Tongue (tissue), 2 donors: ENCODE data around the gene MED27. TPM values are rescaled to one million over a fixed set of nuclear protein-coding genes. Genes with fewer than 3 reads are reported as not detected.
"Not testable (repeated sequence)": the region's sequence is repeated elsewhere in the genome, so short reads cannot be mapped to it uniquely, and the experiment has no call there.

Experiments used
- DNase-seq: peaks from one replicate; pipeline ENCODE4 v3.0.0-alpha.2; 2015
- total RNA-seq: library from RNA; depleted of rRNA; stranded (reverse); fragments of >200 nt; gene quantifications from one replicate; pipeline ENCODE4 v1.2.3, GENCODE V29; 2014

The MED27 gene
- total RNA-seq, 1 donor from 2014 or later, result 8.4 TPM

GRCh38 chr9:132015866-132016265, 63.8 kb downstream of the MED27 start:
- DNase-seq, result no peak

DNA sequence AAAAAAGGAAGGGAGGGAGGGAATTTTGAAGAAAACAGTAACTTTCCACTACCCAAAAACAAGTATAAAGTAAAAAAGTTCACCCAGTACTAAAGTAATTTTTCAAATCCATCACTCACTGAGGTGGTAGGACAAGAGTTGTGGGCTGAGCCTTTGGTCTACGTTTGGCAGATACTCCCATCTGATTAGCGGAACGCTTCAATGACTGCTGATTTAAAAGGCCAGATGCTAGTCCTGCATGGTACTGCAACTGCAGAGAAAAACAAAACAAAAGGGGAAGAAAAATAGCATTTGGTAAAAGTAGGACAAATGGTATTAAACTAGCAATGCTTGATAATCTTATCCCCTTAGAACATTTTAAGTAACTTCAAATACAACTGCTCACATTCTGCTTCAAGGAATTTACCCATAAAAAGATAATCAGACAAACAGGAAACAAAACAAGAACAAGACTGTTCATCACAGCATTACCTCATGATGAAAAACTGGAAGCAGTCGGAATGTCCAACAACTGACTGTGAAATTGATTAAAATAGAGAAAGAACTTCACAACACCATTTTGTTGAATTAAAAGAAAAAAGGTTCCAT, 65.4 kb downstream of the MED27 start:
- peak; percentile 66 for DNase-seq

- no peak for DNase-seq
These were observed 66.8 kb downstream of the MED27 start for GRCh38 chr9:132012704-132013357.

DNA sequence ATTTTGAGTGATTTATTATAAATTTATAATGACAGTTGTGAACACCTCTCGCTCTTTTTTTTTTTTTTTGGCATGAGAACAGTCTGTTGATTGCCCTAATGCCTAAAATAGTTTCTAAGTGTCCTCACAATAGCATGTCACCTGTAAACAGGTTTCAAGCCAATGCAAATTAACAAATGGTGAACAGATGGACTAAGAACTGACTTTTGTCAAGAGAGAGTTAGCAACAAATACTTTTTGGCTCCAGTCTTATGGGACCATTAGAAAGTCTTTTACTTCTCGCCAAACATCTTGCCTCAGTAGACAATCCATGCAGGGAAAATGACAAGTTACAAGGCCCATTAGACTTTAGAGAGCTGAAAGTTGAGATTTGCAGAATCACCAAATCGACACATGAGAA, 67.8 kb downstream of the MED27 start:
- DNase-seq, result peak; percentile 45

GRCh38 chr9:132011309-132011708, 68.4 kb downstream of the MED27 start:
- DNase-seq, result no peak

GRCh38 chr9:132010201-132010600, 69.5 kb downstream of the MED27 start:
- not testable (repeated sequence) for DNase-seq

DNA sequence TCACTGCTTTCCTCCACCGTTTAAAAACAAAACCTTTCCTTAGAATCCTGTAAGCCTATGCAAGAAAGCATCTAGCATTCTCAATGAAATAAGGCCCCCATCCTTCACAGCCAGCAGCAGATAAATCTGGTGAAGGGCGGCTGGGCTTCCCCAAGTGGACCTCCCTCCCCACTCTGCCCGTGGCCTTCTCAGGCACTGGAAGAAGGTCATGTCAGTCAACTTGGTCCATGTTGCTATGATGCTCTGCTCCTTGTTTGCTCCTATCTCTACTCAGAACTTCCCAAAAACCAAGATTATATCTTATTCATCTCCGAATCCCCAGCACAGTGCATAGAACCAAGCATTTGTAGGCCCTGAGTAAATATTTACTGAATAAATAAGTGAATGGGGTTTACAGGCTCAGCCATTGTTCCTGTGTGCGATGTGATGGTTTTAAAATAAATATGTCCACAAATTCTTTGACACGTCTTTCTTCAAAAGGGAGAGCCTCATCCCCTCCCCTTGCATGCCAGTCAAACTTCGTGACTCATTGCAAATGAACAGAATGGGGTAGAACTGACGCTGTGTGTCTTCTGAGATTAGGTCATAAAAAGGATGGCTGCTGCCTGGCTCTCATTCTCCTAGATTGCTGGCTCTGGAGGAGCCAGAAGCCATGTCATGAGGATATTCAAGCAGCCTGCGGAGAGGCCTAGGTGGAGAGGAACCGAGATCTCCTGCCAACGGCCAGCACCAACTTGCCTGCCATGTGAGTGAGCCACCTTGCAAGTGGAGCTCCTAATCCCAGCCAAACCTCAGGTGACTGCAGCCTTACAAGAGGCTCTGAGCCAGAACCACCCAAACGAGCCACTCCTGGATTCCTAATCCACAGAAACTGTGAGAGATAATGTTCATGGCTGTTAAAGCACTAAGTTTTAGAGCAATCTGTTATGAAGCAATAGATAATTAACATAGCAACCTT, 70.5 kb downstream of the MED27 start:
- no peak for DNase-seq

DNA sequence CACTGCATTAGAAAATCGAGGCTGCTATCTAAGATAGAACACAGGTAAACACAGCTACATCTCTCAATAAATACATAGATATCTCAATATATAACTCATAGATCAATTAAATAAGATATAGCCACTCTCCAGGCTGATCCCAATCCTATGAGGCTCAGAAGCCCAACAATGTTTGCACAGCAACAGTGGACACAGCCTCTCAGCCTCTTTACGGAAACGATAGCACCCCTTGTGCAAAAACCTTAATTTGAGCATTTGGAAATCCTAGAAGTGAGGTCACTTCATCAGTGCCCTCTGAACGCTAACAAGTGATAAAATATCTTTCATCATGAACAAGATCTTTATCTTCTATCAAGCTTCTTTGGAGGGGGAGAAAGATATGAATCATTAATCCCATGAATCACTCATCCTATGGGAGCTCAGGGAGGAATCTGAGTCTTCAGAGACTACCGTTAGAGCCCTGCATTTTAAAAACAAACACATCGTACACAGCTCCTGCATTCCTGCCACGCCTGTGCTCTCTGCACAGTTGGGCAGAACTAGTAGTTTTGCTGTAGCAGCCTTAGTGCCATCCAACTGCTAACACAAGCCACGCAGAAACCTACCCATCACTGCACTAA, 71.4 kb downstream of the MED27 start:
- no peak for DNase-seq

DNA sequence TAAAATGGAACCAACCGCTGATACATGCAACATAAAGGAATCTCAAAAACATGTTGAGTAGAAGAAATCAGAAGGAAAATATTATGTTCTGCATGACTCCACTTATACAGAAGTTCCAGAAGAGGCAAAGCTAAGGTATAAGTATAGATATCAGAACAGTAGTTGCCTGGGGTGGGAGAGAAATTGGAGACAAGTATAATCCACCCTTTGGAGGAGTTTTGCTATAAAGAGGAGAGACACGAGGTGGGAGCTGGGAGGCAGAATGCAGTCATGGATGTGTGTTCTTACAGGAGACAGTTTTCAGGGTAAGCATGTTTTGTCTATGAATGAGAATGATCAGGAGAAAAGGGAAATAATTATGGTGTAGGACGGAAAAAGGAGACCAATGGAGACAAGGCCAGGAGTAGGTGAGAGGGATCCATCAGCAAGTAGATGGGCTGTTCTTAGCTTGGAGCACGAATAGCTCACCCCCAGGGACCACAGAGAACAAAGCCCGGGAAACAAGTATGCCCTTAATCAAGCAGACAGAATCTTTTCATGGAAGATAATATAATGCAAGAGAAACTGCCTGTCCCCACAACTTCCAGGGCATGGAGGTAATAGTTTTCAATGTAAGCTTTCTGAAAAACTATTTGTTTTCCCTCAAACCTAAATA, 72.2 kb downstream of the MED27 start:
- no peak for DNase-seq

- peak; percentile 85 for DNase-seq
These were observed 72.8 kb downstream of the MED27 start for GRCh38 chr9:132006677-132007370.

- DNase-seq, result no peak
These were observed 73.8 kb downstream of the MED27 start for GRCh38 chr9:132005899-132006298.

GRCh38 chr9:132004323-132004722, 75.3 kb downstream of the MED27 start:
- DNase-seq, result no peak

DNA sequence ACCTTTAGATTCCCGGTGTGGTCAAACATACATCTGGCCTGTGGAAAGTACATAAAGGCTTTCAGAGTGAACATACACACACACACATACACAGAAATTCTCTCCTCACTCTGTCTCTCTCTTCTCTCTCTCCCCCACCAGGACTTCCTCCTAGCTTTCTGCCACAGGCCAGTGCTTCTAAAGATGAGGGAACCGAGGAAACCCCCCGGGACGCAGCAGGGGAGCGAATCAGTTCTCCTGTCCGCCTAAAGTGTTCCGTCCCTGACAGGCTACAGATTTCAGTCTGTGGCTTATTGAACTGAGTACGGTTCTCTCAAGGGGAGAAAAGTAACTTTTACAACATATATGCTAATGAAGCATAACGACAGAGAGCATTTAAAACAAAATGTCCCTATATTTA, 75.8 kb downstream of the MED27 start:
- no peak for DNase-seq

DNA sequence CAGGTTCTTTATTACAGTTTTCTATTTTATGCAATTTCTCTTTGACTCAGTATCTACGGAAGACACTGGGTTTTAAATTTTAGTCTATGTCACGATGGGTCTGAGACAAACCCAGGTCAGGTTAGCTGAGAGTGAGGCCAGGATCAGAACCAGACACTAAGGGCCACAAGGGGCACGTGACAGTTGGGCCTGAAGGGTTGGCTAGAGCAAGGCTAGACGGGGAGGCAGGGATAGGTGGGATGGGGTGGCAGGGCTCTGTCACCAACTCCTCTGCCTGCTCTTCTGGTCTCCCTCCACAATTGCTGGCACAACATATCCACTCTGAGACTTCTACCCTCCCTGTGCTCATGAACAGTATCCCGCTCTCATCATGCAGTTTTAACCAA, 76.4 kb downstream of the MED27 start:
- DNase-seq, result no peak

GRCh38 chr9:132002643-132003318, 76.9 kb downstream of the MED27 start:
- no peak for DNase-seq

DNA sequence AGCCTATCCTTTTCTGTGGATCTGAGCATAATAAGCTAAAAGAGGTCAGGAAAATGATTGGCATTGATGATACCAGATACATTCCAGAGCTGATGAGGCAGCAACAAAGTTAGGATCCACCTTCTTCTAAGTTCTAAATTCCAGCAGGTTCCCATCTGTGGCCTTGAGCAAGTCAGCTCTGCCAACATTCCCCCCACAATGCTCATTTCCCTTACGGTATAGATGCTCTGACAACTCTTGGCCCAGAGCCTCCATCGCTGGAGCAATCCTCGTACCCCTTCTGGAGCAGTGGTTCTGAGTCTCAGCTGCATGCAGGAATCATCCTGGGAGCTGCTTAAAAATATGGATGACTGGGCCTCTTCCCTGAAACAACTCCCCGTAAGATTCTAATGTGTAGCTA, 78.1 kb downstream of the MED27 start:
- no peak for DNase-seq

GRCh38 chr9:132000659-132001058, 79.0 kb downstream of the MED27 start:
- no peak for DNase-seq

DNA sequence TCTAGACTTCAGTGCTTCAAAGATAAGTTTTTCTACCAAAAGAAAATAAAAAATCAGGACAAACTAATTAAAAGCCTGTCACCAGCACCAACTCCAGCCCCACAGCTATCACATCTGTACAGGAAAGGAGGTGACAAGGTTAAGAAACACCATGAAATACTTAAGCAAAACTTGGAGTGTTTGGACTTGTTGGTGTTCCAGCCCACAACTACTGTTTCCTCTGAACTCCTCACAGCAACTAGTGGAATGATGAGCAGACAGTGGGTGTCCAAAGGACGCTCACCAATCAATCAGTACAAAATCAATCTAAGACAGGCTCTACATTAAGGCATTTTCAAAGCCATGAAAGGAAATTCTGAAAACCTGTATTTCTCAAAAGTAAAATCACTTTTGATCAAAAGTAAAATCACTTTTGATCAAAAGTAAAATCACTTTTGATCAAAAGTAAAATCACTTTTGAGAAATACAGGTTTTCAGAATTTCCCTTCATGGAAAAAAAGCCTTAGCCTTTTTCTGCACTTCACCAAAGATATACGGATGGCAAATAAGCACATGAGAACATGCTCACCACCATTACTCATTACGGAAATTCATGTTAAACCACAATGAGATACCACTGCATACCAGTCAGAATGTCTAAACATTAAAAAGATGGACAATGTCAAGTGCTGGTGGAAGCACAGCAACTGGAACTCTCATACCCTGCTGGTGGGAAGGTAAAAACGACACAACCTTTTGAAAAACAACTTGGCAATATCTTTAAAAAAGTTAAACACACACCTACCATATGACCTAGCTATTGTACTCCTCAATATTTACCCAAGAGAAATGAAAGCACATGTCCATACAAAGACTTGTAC, 79.7 kb downstream of the MED27 start:
- no peak for DNase-seq

GRCh38 chr9:131997779-131998178, 81.9 kb downstream of the MED27 start:
- DNase-seq, result peak; percentile 66

DNA sequence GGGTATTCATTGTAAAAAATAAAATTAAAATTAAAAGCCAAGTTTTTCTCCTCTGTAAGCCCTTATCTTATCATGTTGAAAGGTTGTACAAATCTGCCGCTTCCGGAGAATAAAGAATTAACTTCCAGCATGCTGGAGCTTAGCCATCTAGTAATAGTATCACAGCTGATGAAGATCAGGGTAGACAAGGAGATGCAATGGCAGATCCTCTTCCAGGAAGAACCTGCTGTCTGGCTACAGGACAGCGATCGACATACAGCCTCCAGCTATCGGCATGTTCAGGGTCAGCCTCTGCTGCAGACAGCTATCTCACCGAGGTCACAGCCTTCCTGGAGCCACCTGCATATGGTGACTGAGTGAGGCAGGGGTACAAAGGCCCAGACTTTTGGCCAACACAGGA, 82.6 kb downstream of the MED27 start:
- no peak for DNase-seq
